OCI-LY7 (cell line): ENCODE measurements around the gene CDCA5. TPM values are rescaled to one million over a fixed set of nuclear protein-coding genes. Genes with fewer than 3 reads are reported as not detected.

Experiments
- BruUV-seq: library from RNA; stranded (reverse); fragments of 400-500 nt; replicated peaks from 2 replicates; lab custom pipeline; 2021; lab: Mats Ljungman, UMichigan
- CTCF ChIA-PET: fragments of 300-600 bp; sonication (Branson Sonifier 250); formaldehyde crosslinking; loops from one replicate; lab custom pipeline; 2022; ENCODE audit warnings: antibody characterized with exemption; ENCODE audit not compliant: unreplicated experiment; lab: Charles Lee
- POLR2A ChIA-PET: fragments of 300-600 bp; sonication (Branson Sonifier 250); formaldehyde crosslinking; loops from one replicate; lab custom pipeline; 2022; ENCODE audit warnings: antibody characterized with exemption; lab: Charles Lee
- DNase-seq: peaks from one replicate; pipeline ENCODE4 v3.0.0-alpha.2; 2015; ENCODE audit warnings: low spot score
- H2AFZ ChIP-seq: fragments of 200-600 bp; sonication (generic), shearing (Covaris generic); 2 replicates; pipeline ENCODE4 v1.6.1; 2014; ENCODE audit warnings: mild to moderate bottlenecking, antibody characterized with exemption, low read length, moderate library complexity
- H3K27ac ChIP-seq: fragments of 200-600 bp; sonication (generic); 2 replicates; pipeline ENCODE4 v1.5.1; 2014; ENCODE audit warnings: mixed run types, low read depth, mild to moderate bottlenecking, moderate library complexity, low read length, inconsistent platforms; ENCODE audit not compliant: poor library complexity, severe bottlenecking
- H3K36me3 ChIP-seq: fragments of 200-600 bp; sonication (generic); 2 replicates; pipeline ENCODE4 v1.6.1; 2014; ENCODE audit warnings: mild to moderate bottlenecking, antibody characterized with exemption, low read length, moderate library complexity, mixed read lengths; ENCODE audit not compliant: insufficient read depth
- H3K4me1 ChIP-seq: fragments of 200-600 bp; sonication (generic); 2 replicates; pipeline ENCODE4 v1.5.1; 2014; ENCODE audit warnings: mild to moderate bottlenecking, low read length; ENCODE audit not compliant: insufficient read depth, poor library complexity, severe bottlenecking
- H3K4me2 ChIP-seq: fragments of 200-600 bp; sonication (generic); 2 replicates; pipeline ENCODE4 v1.6.1; 2014; ENCODE audit warnings: mild to moderate bottlenecking, low read length
- H3K4me3 ChIP-seq: fragments of 200-600 bp; sonication (generic); 2 replicates; pipeline ENCODE4 v1.5.1; 2014; ENCODE audit warnings: mild to moderate bottlenecking, low read depth, low read length; ENCODE audit not compliant: poor library complexity, severe bottlenecking
- H3K79me2 ChIP-seq: fragments of 200-600 bp; sonication (generic); 2 replicates; pipeline ENCODE4 v1.6.1; 2016; ENCODE audit warnings: low read depth, mild to moderate bottlenecking, low read length, moderate library complexity, mixed read lengths; ENCODE audit not compliant: insufficient read depth
- H3K9me2 ChIP-seq: fragments of 200-600 bp; sonication (generic); 2 replicates; pipeline ENCODE4 v1.6.1; 2016; ENCODE audit warnings: mild to moderate bottlenecking, low read length, mixed read lengths; ENCODE audit not compliant: insufficient read depth
- H3K9me3 ChIP-seq: fragments of 200-600 bp; sonication (generic); 2 replicates; pipeline ENCODE4 v1.6.1; 2014; ENCODE audit warnings: mild to moderate bottlenecking, mixed run types, low read length, mixed read lengths
- H4K20me1 ChIP-seq: fragments of 200-600 bp; sonication (generic); 2 replicates; pipeline ENCODE4 v1.6.1; 2014; ENCODE audit warnings: mild to moderate bottlenecking, antibody characterized with exemption, low read length, moderate library complexity, mixed read lengths; ENCODE audit not compliant: insufficient read depth
- EZH2phosphoT487 ChIP-seq: fragments of 200-600 bp; sonication (generic); IDR thresholded peaks from 2 replicates; pipeline ENCODE4 v1.6.1; 2018; ENCODE audit warnings: low read depth, borderline replicate concordance, mild to moderate bottlenecking, mixed run types, antibody characterized with exemption, low read length, moderate library complexity, mixed read lengths
- intact Hi-C: fragments of 100-400 bp; cut with micrococcal nuclease; formaldehyde crosslinking; loops from one replicate; pipeline ENCODE4 v1.10.0; 2022; ENCODE audit not compliant: unreplicated experiment
- total RNA-seq, 2 experiments: library from RNA; depleted of rRNA in 1 of 2; stranded (reverse); fragments of >200 nt in 1 of 2; shearing (Covaris generic) in 1 of 2; gene quantifications; 2 replicates each; pipeline ENCODE4 v1.2.3, GENCODE V29; 2014 to 2022
- TF ChIP-seq, protein P1 (sequence below): fragments of 200-600 bp; sonication (generic); conservative IDR thresholded peaks from 2 replicates; pipeline ENCODE4 v1.5.1; 2014; ENCODE audit warnings: mild to moderate bottlenecking, antibody characterized with exemption, low read length, moderate library complexity, mixed read lengths

Gene CDCA5
- total RNA-seq, 2 experiments from 2014 or later = 135 to 151 TPM

DNA sequence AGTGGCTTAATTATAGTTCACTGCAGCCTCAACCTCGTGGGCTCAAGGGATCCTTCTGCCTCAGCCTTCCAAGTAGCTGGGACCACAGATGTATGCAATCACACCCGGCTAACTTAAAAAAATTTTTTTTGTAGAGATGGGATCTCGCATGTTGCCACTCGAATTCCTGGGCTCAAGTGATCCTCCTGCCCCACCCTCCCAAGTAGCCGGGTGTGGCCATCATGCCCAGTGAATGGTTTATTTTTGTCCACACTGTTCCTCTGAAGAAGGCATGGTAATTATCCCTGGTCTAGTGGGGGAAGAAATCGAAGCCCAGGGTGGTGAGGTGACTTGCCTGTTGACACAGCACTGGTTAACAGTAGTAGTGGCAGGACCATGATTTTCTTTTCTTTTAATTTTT lies 40.9 kb downstream of the CDCA5 start:
- intact Hi-C loops = no loop called here
- TF ChIP-seq EZH2phosphoT487 = no peak
- TF ChIP-seq, protein P1, sequence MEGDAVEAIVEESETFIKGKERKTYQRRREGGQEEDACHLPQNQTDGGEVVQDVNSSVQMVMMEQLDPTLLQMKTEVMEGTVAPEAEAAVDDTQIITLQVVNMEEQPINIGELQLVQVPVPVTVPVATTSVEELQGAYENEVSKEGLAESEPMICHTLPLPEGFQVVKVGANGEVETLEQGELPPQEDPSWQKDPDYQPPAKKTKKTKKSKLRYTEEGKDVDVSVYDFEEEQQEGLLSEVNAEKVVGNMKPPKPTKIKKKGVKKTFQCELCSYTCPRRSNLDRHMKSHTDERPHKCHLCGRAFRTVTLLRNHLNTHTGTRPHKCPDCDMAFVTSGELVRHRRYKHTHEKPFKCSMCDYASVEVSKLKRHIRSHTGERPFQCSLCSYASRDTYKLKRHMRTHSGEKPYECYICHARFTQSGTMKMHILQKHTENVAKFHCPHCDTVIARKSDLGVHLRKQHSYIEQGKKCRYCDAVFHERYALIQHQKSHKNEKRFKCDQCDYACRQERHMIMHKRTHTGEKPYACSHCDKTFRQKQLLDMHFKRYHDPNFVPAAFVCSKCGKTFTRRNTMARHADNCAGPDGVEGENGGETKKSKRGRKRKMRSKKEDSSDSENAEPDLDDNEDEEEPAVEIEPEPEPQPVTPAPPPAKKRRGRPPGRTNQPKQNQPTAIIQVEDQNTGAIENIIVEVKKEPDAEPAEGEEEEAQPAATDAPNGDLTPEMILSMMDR = no peak
- Histone ChIP-seq H3K4me3 (no peak overlapping the region), H3K9me3 (no peaks in the 10 kb centered on the region), H2AFZ (no peak overlapping the region), H3K9me2 (no peaks in the 10 kb centered on the region), H3K4me2 (peak overlapping the region; percentile 91), H3K79me2 (peaks cover 23% of the 10 kb centered on the region; the same call in 1 of the 2 replicates), H3K4me1 (peaks cover 36% of the 10 kb centered on the region), H3K27ac (no peak overlapping the region), H3K36me3 (peaks cover 51% of the 10 kb centered on the region), H4K20me1 (no peaks in the 10 kb centered on the region)
- POLR2A ChIA-PET = no interaction called here
- no peak for DNase-seq
- CTCF ChIA-PET = no interaction called here
- TSS peak; percentile 51 for BruUV-seq

DNA sequence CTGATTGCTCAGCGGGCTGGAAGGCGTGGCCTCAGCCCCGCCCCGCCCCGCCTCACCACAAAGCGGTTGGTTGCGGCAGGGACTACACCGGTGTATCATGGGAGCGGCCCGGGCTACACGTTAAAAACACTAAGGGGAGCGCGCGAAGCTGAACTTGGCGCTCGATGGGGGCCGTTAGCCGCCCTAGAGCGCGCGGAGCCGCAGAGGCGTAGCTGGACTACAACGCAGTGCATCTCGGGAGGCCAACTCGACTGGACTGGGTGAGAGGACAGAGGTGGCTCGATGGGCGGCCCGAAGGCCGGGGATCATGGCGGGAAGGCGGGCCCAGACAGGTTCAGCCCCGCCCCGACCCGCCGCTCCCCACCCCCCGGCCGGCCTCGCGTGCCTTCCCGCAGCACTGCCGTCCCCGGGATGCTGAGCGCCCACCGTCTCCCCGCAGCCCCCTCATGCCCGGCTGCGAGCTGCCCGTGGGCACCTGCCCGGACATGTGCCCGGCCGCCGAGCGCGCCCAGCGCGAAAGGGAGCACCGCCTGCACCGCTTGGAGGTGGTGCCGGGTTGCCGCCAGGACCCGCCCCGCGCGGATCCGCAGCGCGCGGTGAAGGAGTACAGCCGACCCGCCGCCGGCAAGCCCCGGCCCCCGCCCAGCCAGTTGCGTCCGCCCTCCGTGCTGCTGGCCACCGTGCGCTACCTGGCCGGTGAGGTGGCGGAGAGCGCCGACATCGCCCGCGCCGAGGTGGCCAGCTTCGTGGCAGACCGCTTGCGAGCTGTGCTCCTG lies 42.8 kb downstream of the CDCA5 start, which contains the start of gene SAC3D1:
SAC3D1 (plus strand) TSS at position 364 of the 776 bp plus-strand sequence; CDS start at position 447, 83 bp downstream.
- H3K27ac ChIP-seq = peak within 1 kb of the TSS; percentile 84
- no peaks in the 10 kb centered on the region for H3K9me3 ChIP-seq
- POLR2A ChIA-PET = interaction anchor here (0.5 to 1.4 kb wide), 3 partner anchors 11 to 13 kb away, joined by 3 to 6 read pairs (median 4); no protein-coding TSS in a partner anchor
- peak within 1 kb of the TSS; percentile 91 for H3K4me2 ChIP-seq
- no TSS peak for BruUV-seq
- H4K20me1 ChIP-seq = no peaks in the 10 kb centered on the region
- no peaks in the 10 kb centered on the region for H3K9me2 ChIP-seq
- peak; percentile 94 for DNase-seq
- peak within 1 kb of the TSS; percentile 76 for H3K4me3 ChIP-seq
- peaks cover 23% of the 10 kb centered on the region; the same call in 1 of the 2 replicates for H3K79me2 ChIP-seq
- intact Hi-C loops = loop anchor here (1.0 to 2.0 kb wide), 4 partner anchors 14 to 55 kb away; partner anchors contain the start of genes ARL2, CDCA5, SNX15 and VPS51
- CTCF ChIA-PET = no interaction called here
- H3K4me1 ChIP-seq = peaks cover 36% of the 10 kb centered on the region
- peak within 1 kb of the TSS; percentile 90 for H2AFZ ChIP-seq
- TF ChIP-seq, protein P1 = no peak
- no peak for TF ChIP-seq EZH2phosphoT487
- peaks cover 44% of the 10 kb centered on the region for H3K36me3 ChIP-seq
